SH-SY5Y (cell line): ENCODE results near the gene MALRD1.

Experiments
- GATA2 ChIP-seq: IDR thresholded peaks from 2 replicates; pipeline ENCODE4 v1.6.1; 2011; ENCODE audit warnings: mild to moderate bottlenecking, low read depth, low read length
- GATA3 ChIP-seq: IDR thresholded peaks from 2 replicates; pipeline ENCODE4 v1.6.1; 2011; ENCODE audit warnings: low read depth, mild to moderate bottlenecking, low read length, moderate library complexity

DNA sequence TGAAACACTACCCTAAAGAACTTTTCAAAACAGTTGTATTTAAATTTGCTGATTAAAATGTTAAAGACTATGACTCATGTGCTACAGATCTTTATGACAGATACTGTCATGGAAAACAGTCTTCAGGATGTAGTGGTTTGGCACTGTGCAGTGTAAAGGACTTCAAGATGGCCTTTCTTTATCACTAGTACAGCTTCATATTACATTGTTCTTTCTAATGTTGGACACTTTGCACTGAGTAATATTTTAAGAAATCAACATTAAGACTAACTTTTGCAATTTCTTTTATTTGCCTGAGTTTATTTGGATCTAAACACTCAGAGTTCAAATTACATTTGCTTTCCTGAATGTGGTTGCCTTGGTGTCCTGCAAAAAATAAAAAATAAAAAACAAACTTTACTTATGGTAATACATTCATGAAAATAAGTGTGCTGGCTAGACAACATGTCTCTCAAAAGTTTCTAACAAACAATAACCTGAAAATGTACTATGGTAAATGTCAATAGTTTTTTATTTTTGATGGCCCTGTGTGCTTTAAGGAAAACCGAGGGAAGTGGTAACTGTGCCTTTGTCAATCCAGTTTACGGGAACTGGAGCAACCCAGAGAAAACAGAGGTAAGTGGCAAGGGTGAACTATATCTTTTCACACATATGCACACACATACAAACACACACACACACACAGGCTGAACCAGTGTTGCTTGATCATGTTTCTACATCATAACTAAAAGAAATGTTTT, 681.7 kb downstream of the MALRD1 start:
- TF ChIP-seq GATA3 (no peak), GATA2 (no peak)
